ENCODE measurements around the gene ZBTB25.

Gene ZBTB25

DNA sequence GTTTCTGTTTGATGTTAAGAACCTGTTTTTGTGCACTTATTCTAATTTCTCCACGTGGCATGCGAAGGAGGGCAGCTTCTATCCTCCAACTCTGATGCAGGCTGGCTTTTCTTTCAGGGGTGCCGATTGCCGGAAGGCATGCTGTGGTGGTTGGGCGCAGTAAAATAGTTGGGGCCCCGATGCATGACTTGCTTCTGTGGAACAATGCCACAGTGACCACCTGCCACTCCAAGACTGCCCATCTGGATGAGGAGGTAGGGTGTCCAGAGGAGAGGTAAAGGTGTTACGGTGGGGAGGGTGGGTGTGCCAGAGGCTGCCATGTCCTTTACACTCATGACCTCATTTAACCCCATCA lies 85.9 kb downstream of the ZBTB25 start:
- Mint-ChIP-seq H3K4me1 (ENCODE audit: low read depth) (peaks cover 29% of the 10 kb centered on the region), H3K4me3 (no peak overlapping the region), H3K9me3 (no peaks in the 10 kb centered on the region), H3K36me3 (ENCODE audit: low read depth) (peaks cover 93% of the 10 kb centered on the region), H3K27me3 (no peaks in the 10 kb centered on the region), H3K27ac (no peak overlapping the region)
- no peak for DNase-seq

DNA sequence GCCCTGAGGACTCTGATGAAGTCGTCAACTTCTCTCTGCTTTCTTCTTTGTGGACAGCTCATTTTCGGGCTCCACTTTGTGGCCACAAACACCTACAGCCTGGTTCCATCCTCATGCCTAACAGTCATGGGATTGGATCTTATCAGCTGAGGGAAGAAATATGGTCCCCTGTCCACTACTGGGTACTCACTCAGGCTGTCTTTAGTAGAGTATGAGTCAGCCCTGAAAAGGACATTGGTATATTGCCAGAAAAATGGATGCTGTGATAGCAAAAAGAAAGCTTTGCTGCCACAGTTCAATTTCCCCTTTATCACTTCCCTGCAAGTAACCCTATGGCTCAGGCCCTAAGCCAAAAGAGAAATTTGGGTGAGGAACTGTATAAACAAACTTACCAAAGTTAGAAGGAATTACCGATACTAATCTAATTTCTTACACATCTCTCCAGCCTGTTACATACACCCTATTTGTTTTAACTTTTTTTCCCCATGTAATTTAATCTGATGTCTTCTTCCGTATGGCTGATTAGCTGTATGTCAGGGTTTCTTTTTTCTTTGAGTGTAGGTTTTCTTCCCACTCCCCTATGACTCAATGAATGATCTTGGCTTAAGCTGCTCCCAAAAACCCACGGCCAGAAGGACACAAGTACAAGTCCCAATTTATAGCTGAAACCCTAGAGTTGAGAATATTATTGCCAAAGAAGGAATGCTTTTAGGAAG lies 86.4 kb downstream of the ZBTB25 start:
- DNase-seq = no peak
- no peaks in the 10 kb centered on the region for H3K9me3 Mint-ChIP-seq
- H3K27me3 Mint-ChIP-seq = no peaks in the 10 kb centered on the region
- peaks cover 25% of the 10 kb centered on the region for H3K4me1 Mint-ChIP-seq (ENCODE audit: low read depth)
- H3K4me3 Mint-ChIP-seq = no peak overlapping the region
- H3K36me3 Mint-ChIP-seq (ENCODE audit: low read depth) = peaks cover 92% of the 10 kb centered on the region
- peak overlapping the region; percentile 50 for H3K27ac Mint-ChIP-seq

DNA sequence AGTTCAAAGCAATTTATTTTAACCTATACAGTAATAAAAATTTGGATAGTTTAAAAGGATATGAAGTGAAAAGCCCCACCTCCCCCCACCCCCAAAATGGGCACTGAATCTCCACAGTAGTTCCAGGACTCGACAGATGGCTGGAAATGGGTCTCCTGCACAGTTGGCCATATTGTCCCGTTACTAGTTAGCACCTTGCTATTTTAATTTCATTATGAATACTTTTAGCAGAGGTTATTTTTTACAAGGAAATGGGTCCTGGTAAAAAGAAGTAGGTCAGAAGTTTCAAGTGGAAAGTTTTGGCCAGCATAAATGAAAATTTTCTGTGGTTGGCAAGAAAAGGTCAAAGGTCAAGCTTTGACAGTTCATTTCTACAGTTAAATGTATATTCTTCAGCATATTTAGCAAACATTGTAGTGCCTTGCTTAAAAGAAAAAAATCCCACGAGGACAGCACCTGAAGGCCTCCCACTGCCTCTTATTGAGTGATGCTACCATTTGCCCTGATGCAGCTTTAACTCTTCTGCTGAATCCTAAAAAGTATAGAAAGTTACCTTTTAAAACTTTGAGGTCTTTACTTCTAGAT lies 87.2 kb downstream of the ZBTB25 start:
- H3K4me3 Mint-ChIP-seq = no peak overlapping the region
- H3K27ac Mint-ChIP-seq = peak overlapping the region; percentile 37
- H3K4me1 Mint-ChIP-seq (ENCODE audit: low read depth) = peaks cover 26% of the 10 kb centered on the region
- no peaks in the 10 kb centered on the region for H3K9me3 Mint-ChIP-seq
- no peak for DNase-seq
- H3K36me3 Mint-ChIP-seq (ENCODE audit: low read depth) = peaks cover 94% of the 10 kb centered on the region
- no peaks in the 10 kb centered on the region for H3K27me3 Mint-ChIP-seq

- Mint-ChIP-seq H3K4me1 (ENCODE audit: low read depth) (peaks cover 35% of the 10 kb centered on the region), H3K27ac (no peak overlapping the region), H3K27me3 (no peaks in the 10 kb centered on the region), H3K9me3 (no peaks in the 10 kb centered on the region), H3K36me3 (ENCODE audit: low read depth) (peaks cover 91% of the 10 kb centered on the region), H3K4me3 (no peak overlapping the region)
- DNase-seq = no peak
Measured at GRCh38 chr14:64412237-64412636, 91.4 kb downstream of the ZBTB25 start.

- Mint-ChIP-seq H3K9me3 (no peaks in the 10 kb centered on the region), H3K4me1 (ENCODE audit: low read depth) (peaks cover 29% of the 10 kb centered on the region), H3K27ac (peak overlapping the region; percentile 1), H3K4me3 (no peak overlapping the region), H3K27me3 (no peaks in the 10 kb centered on the region), H3K36me3 (ENCODE audit: low read depth) (peaks cover 90% of the 10 kb centered on the region)
- no peak for DNase-seq
Measured at GRCh38 chr14:64411001-64411400, 92.6 kb downstream of the ZBTB25 start.

GRCh38 chr14:64410084-64410774 lies 93.4 kb downstream of the ZBTB25 start:
- peak overlapping the region; percentile 76 for H3K27ac Mint-ChIP-seq
- H3K4me1 Mint-ChIP-seq (ENCODE audit: low read depth) = peaks cover 24% of the 10 kb centered on the region
- no peak for DNase-seq
- no peaks in the 10 kb centered on the region for H3K9me3 Mint-ChIP-seq
- H3K27me3 Mint-ChIP-seq = no peaks in the 10 kb centered on the region
- no peak overlapping the region for H3K4me3 Mint-ChIP-seq
- H3K36me3 Mint-ChIP-seq (ENCODE audit: low read depth) = peaks cover 89% of the 10 kb centered on the region

GRCh38 chr14:64409126-64409920 lies 94.3 kb downstream of the ZBTB25 start:
- Mint-ChIP-seq H3K36me3 (ENCODE audit: low read depth) (peaks cover 91% of the 10 kb centered on the region), H3K4me3 (no peak overlapping the region), H3K4me1 (ENCODE audit: low read depth) (peaks cover 26% of the 10 kb centered on the region), H3K27ac (peak overlapping the region; percentile 18), H3K9me3 (no peaks in the 10 kb centered on the region), H3K27me3 (no peaks in the 10 kb centered on the region)
- no peak for DNase-seq

DNA sequence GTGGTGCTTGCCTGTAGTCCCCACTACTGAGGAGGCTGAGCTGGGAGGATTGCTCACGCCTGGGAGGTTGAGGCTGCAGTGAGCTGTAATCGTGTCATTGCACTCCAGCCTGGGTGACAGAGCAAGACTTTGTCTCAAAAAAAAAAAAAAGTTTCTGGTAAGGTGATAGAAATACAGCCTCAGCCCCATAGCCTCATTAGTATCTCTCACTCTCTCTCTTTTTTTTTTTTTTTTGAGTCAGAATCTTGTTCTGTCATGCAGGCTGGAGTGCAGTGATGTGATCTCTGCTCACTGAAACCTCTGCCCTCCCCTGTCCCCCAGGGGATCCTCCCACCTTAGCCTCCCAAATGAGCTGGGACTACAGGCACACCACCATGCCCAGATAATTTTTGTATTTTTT lies 96.3 kb downstream of the ZBTB25 start:
- peaks cover 27% of the 10 kb centered on the region for H3K4me1 Mint-ChIP-seq (ENCODE audit: low read depth)
- no peak overlapping the region for H3K4me3 Mint-ChIP-seq
- H3K27ac Mint-ChIP-seq = no peak overlapping the region

GRCh38 chr14:64405295-64405694 lies 98.3 kb downstream of the ZBTB25 start:
- Mint-ChIP-seq H3K4me1 (ENCODE audit: low read depth) (peaks cover 18% of the 10 kb centered on the region), H3K27ac (no peak overlapping the region), H3K36me3 (ENCODE audit: low read depth) (peaks cover 81% of the 10 kb centered on the region), H3K27me3 (no peaks in the 10 kb centered on the region), H3K4me3 (no peak overlapping the region), H3K9me3 (no peaks in the 10 kb centered on the region)
- no peak for DNase-seq

More for the DNA sequence above, 96.3 kb downstream of the ZBTB25 start:
- DNase-seq = no peak
- no peaks in the 10 kb centered on the region for H3K27me3 Mint-ChIP-seq
- peaks cover 88% of the 10 kb centered on the region for H3K36me3 Mint-ChIP-seq (ENCODE audit: low read depth)
- H3K9me3 Mint-ChIP-seq = no peaks in the 10 kb centered on the region

- no peak for DNase-seq
- Mint-ChIP-seq H3K4me1 (ENCODE audit: low read depth) (peaks cover 10% of the 10 kb centered on the region), H3K9me3 (no peaks in the 10 kb centered on the region), H3K27me3 (no peaks in the 10 kb centered on the region), H3K27ac (no peak overlapping the region), H3K36me3 (ENCODE audit: low read depth) (peaks cover 69% of the 10 kb centered on the region), H3K4me3 (no peak overlapping the region)
Measured at GRCh38 chr14:64401949-64402348, 101.7 kb downstream of the ZBTB25 start.

GRCh38 chr14:64400829-64401459 lies 102.7 kb downstream of the ZBTB25 start:
- no peaks in the 10 kb centered on the region for H3K27me3 Mint-ChIP-seq
- no peaks in the 10 kb centered on the region for H3K9me3 Mint-ChIP-seq
- H3K4me3 Mint-ChIP-seq = no peak overlapping the region
- H3K36me3 Mint-ChIP-seq (ENCODE audit: low read depth) = peaks cover 59% of the 10 kb centered on the region
- H3K4me1 Mint-ChIP-seq (ENCODE audit: low read depth) = peaks cover 7% of the 10 kb centered on the region
- H3K27ac Mint-ChIP-seq = no peak overlapping the region
- no peak for DNase-seq
